ENCODE results near the gene DPH6.
"Not testable (repeated sequence)": the region's sequence is repeated elsewhere in the genome, so short reads cannot be mapped to it uniquely, and the experiment has no call there.

The DPH6 gene

DNA sequence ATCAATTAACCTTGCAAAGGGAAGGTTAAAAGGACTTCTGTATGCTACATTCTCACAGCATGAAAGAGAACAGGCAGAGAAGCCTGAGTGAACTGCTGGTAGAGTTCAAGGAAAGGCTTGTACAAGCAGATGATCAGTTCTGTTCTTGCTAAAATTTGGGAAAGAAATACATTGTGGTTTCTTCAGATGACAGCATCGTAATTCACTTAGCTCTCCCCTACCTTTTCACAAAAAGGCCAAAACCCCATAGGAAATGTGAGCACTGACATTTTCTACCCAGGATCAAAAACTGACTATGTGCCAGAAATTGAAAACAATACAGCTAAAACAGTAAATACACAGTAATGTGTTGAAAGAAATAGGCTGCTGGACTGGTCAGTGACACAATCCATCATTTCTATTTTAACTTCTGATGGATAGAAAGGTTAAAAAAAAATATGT is 216.4 kb downstream of the DPH6 start:
- no peak for DNase-seq (ENCODE audit: low read depth)

DNA sequence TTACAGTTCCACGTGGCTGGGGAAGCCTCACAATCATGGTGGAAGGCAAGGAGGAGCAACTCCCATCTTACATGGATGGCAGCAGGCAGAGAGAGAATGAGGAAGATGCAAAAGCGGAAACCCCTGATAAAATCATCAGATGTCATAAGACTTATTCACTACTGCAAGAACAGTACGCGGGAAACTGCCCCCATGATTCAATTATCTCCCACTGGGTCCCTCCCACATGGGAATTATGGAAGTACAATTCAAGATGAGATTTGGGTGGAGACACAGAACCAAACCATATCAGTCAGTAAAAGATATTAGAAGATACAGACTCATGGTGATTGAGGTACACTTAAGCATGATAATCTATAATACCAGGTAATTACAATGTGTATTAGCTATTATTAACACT is 217.1 kb downstream of the DPH6 start:
- not testable (repeated sequence) for DNase-seq (ENCODE audit: low read depth)

DNA sequence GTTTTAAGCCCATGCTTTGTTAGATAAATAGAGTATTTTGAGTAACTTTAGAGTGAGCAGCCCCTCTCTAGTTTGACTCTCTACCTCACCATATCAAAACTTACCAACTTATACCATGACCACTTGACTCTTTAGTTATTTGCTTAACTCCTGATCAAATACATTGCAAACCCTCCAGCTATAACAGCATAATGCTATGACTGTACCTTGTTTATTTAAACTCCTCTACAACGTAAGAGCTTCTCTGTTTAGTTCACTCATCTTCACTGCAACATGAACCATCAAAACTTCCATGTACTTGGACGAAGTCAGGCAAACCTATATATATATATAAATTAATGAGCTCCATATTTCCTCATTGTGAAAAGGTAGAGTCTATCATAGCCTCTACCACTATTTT is 218.2 kb downstream of the DPH6 start:
- DNase-seq (ENCODE audit: low read depth) = no peak

DNA sequence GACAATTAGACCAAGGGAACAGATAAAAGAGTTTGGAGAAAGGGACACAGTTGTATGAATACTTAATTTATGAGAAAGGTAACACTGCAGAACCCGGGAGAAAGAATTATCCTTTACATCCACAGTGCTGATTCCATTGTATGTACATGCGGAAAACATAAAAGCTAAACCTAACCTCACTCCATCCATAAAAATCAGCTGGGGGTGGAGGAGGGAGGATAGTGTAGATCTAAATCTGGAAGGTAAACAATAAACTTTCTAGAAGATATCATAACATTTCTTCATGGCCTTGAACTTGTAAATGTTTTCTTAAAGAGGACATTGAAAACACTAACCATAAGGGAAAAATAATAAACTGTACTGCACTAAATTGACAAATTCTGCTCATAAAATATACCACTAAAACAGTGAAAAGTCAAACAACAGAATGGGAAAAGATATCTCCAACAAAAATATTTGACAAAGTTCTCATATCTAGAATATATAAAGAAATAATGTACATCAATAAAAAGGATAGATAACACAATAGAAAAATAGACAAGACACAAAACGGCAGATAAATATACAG is 220.5 kb downstream of the DPH6 start:
- DNase-seq (ENCODE audit: low read depth) = no peak

DNA sequence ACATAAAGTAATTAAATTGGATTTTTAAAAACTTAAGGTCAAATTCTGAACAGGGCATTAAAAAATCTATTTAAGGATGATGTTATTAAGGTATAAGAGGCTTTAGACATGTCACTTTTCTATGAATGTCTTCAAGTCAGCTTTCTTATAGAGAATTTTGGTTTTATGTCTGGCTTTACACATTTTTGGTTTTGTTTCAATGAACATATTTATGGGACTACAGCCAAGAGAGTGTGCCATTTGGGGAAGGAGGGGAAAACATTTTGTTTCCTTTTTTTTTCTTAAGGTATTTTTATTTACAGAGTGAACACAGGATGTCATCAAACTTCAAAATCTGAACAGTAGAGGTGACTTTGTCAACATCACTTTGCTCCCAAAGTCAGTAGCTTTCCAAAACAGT is 222.8 kb downstream of the DPH6 start:
- DNase-seq (ENCODE audit: low read depth) = no peak

DNA sequence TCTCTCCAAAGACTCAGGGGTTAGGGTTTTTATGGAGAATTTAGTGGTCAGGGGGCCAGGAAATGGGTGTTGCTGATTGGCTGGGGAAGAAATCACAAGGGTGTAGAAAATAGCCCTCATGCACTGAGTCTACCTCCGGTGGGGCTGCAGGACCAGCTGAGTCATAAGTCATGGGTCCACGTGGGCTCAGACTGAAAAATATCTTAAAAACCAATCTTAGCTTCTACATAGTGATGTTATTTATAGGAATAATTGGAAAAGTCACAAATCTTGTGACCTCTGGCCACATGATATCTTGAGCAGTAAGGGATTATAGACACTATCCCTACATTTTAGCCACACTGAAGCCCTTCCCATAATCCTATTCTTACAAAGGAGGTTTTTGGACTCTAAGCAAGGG is 224.0 kb downstream of the DPH6 start:
- no peak for DNase-seq (ENCODE audit: low read depth)

DNA sequence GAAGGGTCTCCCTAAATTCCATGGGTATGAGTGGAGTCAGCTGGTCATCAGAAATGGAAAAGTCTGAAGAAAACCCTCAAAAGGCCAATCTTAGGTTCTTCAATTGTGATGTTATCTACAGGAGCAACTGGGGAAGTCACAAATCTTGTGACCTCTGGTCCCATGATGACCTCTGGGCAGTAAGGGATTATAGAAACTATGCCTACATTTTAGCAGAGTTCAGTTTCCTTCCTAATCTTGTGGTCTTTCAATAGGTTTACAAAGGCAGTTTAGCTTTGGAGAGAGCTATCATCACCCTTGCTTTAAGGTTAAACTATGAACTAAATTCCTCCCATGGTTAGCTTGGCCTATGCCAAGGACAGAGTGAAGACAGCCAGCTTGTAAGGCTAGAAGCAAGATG is 225.1 kb downstream of the DPH6 start:
- DNase-seq (ENCODE audit: low read depth) = no peak
